Right atrium auricular region (tissue), 2 donors: ENCODE results near the gene CCR3. TPM values are rescaled to one million over a fixed set of nuclear protein-coding genes. Genes with fewer than 3 reads are reported as not detected.

Experiments used
- DNase-seq: peaks from one replicate; pipeline ENCODE4 v3.0.0-alpha.2; 2019; ENCODE audit warnings: low spot score
- H3K27ac ChIP-seq, 2 donors: fragments of 200-600 bp; sonication (generic); 1 replicate in 1 of 2; 2 replicates in 1 of 2; pipeline ENCODE4 v1.5.1; 2016 to 2019
- H3K27me3 ChIP-seq, 2 donors: fragments of 200-600 bp; sonication (generic); one replicate each; pipeline versions ENCODE4 v1.5.1 to v1.6.0; 2017 to 2019
- H3K36me3 ChIP-seq: fragments of 200-600 bp; sonication (generic); one replicate; pipeline ENCODE4 v1.5.1; 2016
- H3K4me1 ChIP-seq, 2 donors: fragments of 200-600 bp; sonication (generic); one replicate each; pipeline versions ENCODE4 v1.5.1 to v1.6.0; 2017 to 2019
- H3K4me3 ChIP-seq, 2 donors: fragments of 200-600 bp; sonication (generic); 1 replicate in 1 of 2; 2 replicates in 1 of 2; pipeline ENCODE4 v1.5.1; 2017 to 2019; ENCODE audit warnings: mild to moderate bottlenecking in 1 of 2, moderate library complexity in 1 of 2
- H3K9me3 ChIP-seq, 2 donors: fragments of 200-600 bp; sonication (generic); one replicate each; pipeline ENCODE4 v1.5.1; 2019
- total RNA-seq, 2 donors: library from RNA; depleted of rRNA; stranded (reverse); fragments of >200 nt; gene quantifications; one replicate each; pipeline ENCODE4 v1.1.0, GENCODE V29; 2016
- TF ChIP-seq, protein P1 (sequence below), 2 donors: fragments of 200-600 bp; sonication (generic); IDR thresholded peaks; one replicate each; pipeline ENCODE4 v1.5.1; 2019; ENCODE audit warnings: antibody characterized with exemption in 2 of 2

Gene CCR3
- total RNA-seq, 2 donors from 2014 or later: not detected

- DNase-seq: no peak
- no peaks in the 10 kb centered on the region for H3K9me3 ChIP-seq
- TF ChIP-seq, protein P1, sequence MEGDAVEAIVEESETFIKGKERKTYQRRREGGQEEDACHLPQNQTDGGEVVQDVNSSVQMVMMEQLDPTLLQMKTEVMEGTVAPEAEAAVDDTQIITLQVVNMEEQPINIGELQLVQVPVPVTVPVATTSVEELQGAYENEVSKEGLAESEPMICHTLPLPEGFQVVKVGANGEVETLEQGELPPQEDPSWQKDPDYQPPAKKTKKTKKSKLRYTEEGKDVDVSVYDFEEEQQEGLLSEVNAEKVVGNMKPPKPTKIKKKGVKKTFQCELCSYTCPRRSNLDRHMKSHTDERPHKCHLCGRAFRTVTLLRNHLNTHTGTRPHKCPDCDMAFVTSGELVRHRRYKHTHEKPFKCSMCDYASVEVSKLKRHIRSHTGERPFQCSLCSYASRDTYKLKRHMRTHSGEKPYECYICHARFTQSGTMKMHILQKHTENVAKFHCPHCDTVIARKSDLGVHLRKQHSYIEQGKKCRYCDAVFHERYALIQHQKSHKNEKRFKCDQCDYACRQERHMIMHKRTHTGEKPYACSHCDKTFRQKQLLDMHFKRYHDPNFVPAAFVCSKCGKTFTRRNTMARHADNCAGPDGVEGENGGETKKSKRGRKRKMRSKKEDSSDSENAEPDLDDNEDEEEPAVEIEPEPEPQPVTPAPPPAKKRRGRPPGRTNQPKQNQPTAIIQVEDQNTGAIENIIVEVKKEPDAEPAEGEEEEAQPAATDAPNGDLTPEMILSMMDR (IDR thresholded peaks at IDR 0.05): no peak
- H3K36me3 ChIP-seq: no peaks in the 10 kb centered on the region
- no peaks in the 10 kb centered on the region for H3K27me3 ChIP-seq
- H3K4me3 ChIP-seq: no peak overlapping the region
- no peaks in the 10 kb centered on the region for H3K4me1 ChIP-seq
- H3K27ac ChIP-seq: no peak overlapping the region
Measured at GRCh38 chr3:46264002-46264401, 21.7 kb downstream of the CCR3 start.

DNA sequence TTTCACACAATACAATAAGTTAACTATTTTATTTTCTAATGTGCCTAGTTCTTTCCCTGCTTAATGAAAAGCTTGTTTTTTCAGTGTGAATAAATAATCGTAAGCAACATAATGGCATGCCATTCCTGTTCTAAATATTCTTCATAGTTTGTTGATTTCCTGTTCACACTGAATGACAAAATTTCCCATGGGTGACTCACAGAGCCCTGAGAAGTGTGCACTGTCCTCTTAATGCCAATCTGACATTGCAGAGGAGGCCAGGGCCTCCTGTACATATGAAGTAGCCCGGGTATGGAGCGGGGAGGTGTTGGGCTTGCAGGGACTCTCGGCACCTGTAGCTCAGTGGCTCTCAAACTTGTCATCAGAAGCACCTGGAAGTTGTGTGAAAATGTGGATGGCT lies 24.3 kb downstream of the CCR3 start:
- H3K4me3 ChIP-seq: no peak overlapping the region
- no peaks in the 10 kb centered on the region for H3K4me1 ChIP-seq
- TF ChIP-seq, protein P1 (IDR thresholded peaks at IDR 0.05): no peak
- no peaks in the 10 kb centered on the region for H3K27me3 ChIP-seq
- DNase-seq: no peak
- H3K36me3 ChIP-seq: no peaks in the 10 kb centered on the region
- H3K9me3 ChIP-seq: peaks cover 0 to 4% of the 10 kb centered on the region in 2 donors
- H3K27ac ChIP-seq: no peak overlapping the region

DNA sequence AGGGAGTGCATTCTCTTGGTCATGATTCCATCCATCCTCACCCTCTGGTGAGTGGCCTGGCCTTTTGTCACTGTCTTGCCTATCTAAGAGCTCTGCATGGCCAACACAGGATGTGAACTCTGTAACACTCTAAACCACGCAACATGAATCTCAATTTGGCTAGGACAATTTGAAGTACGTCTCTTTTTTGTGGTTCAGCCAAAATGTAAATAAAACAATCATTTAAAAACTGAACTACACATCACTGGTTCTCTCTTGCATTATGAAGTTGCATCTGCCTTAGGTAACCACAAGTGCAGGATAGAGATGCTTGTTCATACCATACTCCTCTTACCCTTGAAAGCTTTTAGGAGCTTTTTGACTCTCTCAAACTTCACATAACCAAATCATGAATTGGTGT lies 27.3 kb downstream of the CCR3 start:
- no peak overlapping the region for H3K4me3 ChIP-seq
- TF ChIP-seq, protein P1 (IDR thresholded peaks at IDR 0.05): no peak
- H3K9me3 ChIP-seq: peaks cover 0 to 4% of the 10 kb centered on the region in 2 donors
- no peaks in the 10 kb centered on the region for H3K4me1 ChIP-seq
- no peaks in the 10 kb centered on the region for H3K36me3 ChIP-seq
- no peak for DNase-seq
- no peaks in the 10 kb centered on the region for H3K27me3 ChIP-seq
- no peak overlapping the region for H3K27ac ChIP-seq

GRCh38 chr3:46270474-46270873 lies 28.2 kb downstream of the CCR3 start:
- DNase-seq: no peak
- H3K4me1 ChIP-seq: no peaks in the 10 kb centered on the region
- no peaks in the 10 kb centered on the region for H3K36me3 ChIP-seq
- H3K9me3 ChIP-seq: peaks cover 0 to 4% of the 10 kb centered on the region in 2 donors
- no peaks in the 10 kb centered on the region for H3K27me3 ChIP-seq
- no peak overlapping the region for H3K27ac ChIP-seq
- TF ChIP-seq, protein P1 (IDR thresholded peaks at IDR 0.05): no peak
- no peak overlapping the region for H3K4me3 ChIP-seq

GRCh38 chr3:46271209-46271745 lies 29.0 kb downstream of the CCR3 start:
- H3K27ac ChIP-seq: no peak overlapping the region
- no peak overlapping the region for H3K4me3 ChIP-seq
- TF ChIP-seq, protein P1 (IDR thresholded peaks at IDR 0.05): no peak
- no peaks in the 10 kb centered on the region for H3K27me3 ChIP-seq
- peaks cover 0 to 4% of the 10 kb centered on the region in 2 donors for H3K9me3 ChIP-seq
- no peaks in the 10 kb centered on the region for H3K36me3 ChIP-seq
- H3K4me1 ChIP-seq: no peaks in the 10 kb centered on the region
- no peak for DNase-seq

- Histone ChIP-seq H3K27me3 (no peaks in the 10 kb centered on the region), H3K4me1 (no peaks in the 10 kb centered on the region), H3K9me3 (peaks cover 0 to 4% of the 10 kb centered on the region in 2 donors), H3K27ac (no peak overlapping the region), H3K4me3 (no peak overlapping the region), H3K36me3 (no peaks in the 10 kb centered on the region)
- TF ChIP-seq, protein P1 (IDR thresholded peaks at IDR 0.05): no peak
- DNase-seq: no peak
Measured at GRCh38 chr3:46272028-46272451, 29.8 kb downstream of the CCR3 start.
